Measurements from ENCODE around the gene RIMS1.

- TF ChIP-seq CTCF (IDR thresholded peaks at IDR 0.05) (no peak), POLR2A (IDR thresholded peaks at IDR 0.05) (no peak)
These were observed 33.4 kb upstream of the RIMS1 start for GRCh38 chr6:71852948-71853347.

Measured in esophagus squamous epithelium (tissue), 4 donors.